GM11168 (cell line): ENCODE results near the gene CASP10.

ENCODE experiments used
- in situ Hi-C: fragments of 300-500 bp; cut with MboI; formaldehyde crosslinking; loops from one replicate; pipeline ENCODE4 v1.12.0; 2022; ENCODE audit warnings: low sequenced_read_pairs; ENCODE audit not compliant: unreplicated experiment

CASP10 gene

DNA sequence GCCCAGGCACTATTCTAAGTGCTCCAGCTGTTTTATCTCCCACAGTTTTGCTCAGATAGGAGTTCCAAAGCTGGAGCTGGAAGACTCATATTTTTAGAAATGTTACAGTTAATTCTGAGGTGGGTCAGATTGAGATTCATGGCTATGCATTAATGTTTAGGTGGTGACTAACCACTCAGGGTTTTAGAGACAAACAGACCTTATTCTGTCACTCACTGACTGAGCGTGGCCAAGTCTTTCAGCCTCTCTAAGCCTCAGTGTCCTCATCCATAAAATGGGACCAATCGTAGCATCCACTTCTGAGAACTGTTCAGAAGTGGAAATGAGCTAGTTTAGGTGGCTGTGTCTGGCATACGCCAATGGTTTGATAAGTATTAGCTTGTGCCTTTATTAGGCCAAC is 73.1 kb downstream of the CASP10 start:
- in situ Hi-C loops = loop anchor here (5.0 kb wide), 1 partner anchor 106 kb away; no protein-coding TSS in a partner anchor

DNA sequence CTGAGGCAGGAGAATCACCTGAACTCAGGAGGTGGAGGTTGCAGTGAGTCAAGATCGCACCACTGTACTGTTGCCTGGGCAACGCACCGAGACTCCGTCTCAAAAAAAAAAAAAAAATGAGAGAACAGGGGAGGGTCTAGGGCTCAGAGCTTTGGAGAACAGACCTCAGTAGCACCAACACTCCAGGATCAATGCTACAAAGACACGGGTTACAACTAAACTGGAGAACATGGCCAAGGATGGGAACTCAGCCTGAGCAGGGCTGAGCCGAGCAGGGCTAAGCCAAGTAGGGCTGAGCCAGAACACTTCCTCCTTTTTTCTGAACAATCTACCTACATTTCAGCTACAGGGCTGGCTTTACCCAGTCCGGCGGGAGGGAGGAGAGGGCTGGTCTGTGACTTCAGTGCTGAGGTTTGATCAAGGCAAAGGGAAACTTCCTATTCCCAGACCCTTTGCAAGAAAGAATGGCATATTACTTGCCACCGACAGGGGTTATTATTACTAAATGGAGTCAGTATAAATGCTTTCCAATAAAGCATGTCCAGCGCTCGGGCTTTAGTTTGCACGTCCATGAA is 74.5 kb downstream of the CASP10 start:
- in situ Hi-C loops = loop anchor here (5.0 kb wide), 1 partner anchor 105 kb away; no protein-coding TSS in a partner anchor

DNA sequence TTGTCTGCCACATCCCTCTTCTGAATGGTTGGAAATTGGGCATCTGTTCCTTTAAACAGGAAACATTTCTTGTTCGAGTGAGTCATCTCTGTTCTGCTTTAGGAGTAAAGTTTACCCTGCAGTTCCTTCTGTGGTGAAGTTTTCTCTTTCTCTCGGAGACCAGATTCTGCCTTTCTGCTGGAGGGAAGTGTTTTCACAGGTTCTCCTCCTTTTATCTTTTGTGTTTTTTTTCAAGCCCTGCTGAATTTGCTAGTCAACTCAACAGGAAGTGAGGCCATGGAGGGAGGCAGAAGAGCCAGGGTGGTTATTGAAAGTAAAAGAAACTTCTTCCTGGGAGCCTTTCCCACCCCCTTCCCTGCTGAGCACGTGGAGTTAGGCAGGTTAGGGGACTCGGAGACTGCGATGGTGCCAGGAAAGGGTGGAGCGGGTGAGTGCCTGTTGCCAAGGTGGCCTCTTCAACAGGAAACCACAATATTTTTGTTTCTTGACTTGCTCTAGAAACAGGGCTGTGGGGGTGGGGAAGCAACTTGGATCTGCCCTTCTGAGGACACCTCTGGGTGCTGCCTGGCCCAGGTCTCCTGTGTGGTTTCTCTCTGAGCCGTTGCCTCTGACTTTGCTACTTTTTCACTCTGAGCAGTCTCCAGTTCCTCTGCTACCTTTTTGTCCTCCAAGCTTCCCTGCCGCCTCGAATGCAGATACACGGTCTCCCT is 75.2 kb downstream of the CASP10 start:
- in situ Hi-C loops = loop anchor here (5.0 kb wide), 1 partner anchor 104 kb away; no protein-coding TSS in a partner anchor

DNA sequence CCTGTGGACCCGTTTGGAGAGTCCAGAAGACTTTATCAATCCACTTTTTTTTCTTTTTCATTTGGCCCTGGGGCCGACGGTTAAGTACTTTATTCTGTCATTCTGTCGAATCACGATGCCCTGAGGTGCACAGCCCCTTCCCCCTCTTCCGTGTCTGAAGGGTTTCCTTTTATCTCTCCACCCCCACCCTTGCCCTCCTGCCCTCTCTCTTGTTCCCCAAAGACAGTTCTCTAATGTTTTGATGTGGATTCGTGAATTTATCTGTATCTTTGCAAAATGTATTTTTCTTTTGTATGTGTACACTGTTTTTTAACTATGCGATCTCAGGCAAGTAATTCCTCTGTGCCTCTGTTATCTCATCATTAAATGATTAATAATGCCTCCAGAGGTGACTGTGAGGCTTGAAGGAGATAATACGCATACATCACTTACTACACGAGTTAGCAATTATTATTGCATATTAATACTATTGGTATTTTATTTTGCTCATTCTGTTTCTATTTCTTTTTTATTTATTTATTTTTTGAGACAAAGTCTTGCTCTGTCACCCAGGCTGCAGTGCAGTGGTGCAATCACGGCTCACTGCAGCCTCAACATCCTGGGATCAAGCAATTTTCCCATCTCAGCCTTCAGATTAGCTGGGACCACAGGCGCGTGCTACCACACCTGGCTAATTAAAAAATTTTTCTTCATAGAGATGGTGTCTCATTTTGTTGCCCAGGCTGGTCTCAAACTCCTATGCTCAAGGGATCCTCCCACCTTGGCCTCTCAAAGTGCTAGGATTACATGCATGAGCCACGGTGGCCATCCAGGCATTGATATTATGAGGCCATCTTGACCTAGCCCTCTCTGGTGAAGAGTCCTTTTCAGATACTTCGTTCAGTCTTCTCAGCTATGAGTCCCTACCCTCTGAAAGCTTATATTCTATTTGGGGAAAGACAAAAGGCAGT is 76.0 kb downstream of the CASP10 start:
- in situ Hi-C loops = loop anchor here (5.0 kb wide), 1 partner anchor 103 kb away; no protein-coding TSS in a partner anchor

DNA sequence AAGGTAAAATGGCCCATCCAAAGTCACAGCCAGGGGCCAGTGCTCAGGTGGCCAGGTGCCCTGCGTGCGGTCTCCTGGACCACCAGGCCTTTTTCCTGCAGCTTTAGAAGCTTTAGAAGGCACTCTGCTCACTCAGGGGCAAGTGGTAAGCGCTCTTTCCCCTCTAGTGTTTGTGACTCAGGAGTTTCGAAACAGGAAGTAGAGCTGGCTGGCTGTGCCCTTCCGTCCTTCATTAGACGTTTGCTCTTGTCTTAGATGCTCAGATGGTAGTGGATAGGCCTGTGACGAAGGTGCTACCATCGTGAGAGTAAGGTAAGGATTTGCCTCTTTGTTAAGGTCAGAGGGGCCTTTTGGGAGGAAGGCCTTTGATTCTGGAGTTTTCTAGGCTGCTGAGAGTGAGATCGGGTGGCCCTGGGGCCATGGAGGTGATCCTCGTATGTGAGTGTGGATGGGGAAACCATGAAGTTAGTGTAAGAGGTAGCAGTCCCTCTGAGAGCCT is 77.4 kb downstream of the CASP10 start, which contains the start of gene CASP8:
Gene CASP8 (plus strand): TSS at position 235 of the 499 bp plus-strand sequence. CDS start 5,951 bp downstream, outside the sequence.
- in situ Hi-C loops = no loop called here

DNA sequence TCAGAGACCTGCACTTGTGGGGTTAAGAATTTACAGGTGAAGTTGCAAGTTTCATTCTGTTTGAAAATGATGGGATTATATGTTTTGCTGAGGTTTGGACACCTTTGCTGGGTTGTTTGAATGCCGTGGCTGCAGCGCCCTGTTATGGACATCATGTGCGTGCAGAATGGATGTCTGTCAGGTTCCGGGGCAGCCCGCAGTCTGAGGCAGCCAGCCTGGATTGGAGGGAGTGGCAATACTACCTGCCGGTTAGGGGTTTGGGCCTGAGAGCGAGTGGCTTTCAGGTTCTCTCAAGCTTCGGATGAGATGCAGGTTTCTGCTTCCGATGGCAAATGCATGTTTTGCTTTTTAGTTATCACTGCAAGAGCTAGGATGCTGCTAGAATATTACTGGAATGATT is 78.5 kb downstream of the CASP10 start:
- in situ Hi-C loops = no loop called here

DNA sequence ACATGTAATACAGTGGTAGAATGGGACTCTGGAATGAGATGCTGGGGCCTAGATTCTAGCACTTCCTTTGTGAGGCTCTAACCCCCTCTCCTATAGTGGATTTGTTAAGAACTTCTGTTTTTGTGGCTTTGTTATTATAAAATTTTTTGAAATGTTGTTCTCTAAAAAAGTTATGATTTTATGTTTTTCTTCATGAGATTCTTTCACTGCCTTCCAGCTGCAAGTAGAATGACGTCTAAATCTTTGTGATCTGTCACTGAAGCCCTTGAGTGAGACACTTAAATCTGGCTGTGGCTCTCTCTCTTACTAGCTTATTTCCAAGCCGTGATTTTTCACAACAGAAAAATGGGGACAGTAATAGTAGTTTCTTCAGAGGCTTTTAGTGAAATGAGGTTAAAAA is 79.0 kb downstream of the CASP10 start:
- in situ Hi-C loops = no loop called here

DNA sequence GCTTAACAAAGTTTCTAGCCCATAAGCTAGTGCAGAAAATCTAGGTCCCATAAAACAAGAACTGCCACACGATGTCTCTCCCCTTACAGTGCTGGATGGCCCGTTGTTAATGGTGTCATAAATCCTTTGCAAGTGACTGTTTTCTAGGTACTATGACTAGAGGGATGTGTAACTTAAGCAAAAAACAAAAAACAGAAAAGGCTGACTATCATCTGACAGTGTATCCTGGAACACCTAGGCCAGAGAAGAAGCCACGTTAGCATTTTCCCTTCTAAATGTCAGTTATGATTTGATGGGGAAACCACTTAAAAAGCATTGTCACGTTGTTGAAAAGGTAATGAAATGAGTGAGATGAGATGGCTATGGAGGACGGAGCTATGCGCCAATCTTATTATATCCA is 79.8 kb downstream of the CASP10 start:
- in situ Hi-C loops = no loop called here

DNA sequence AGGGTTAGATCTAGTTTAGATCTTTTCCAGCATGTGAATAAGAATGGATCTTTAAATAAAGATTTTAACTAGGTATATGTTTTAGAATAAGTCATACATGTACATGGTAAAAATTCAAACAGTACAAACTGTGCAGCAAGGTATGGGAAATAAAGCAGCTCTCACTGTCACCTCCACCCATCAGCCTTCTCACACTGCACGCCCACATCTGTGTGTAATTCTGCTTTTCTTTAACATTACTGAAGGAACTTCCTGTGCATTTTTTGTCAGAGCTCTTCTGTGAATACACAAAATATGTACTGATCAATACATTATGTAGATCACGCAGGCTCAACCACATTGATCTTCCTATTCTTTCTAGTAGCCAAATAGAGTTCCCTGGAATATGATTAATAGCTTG is 80.8 kb downstream of the CASP10 start:
- in situ Hi-C loops = no loop called here

DNA sequence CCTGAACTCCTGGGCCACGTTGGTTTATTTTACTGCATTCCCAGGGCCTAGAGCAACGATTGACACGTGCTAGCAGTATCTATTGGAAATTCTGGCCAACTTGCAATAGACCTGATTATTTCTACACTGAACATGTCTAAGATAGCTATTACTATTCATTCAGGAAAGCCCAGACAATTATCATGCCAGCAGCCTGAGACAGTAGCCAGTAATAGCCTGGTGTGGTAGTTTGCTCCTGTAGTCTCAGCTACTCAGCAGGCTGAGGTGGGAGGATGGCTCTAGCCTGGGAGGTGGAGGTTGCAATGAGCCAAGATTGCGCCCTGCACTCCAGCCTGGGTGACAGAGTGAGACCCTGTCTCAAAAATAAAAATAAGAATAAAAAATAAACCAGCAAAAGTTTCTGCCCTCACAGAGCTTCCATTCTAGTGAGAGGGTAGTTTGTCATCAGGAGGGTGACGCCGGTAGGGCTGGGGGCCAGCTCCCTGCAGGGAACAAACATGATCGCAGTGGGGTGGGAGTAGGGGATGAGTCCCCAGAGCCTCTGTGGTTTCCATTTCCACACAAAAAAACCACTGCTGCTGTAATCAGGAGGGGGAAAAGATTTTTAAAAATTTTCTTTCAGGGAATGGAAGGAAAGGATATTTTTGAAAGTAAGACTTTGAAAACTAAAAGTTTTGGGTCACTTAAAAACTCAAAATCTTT is 81.7 kb downstream of the CASP10 start:
- in situ Hi-C loops = no loop called here

DNA sequence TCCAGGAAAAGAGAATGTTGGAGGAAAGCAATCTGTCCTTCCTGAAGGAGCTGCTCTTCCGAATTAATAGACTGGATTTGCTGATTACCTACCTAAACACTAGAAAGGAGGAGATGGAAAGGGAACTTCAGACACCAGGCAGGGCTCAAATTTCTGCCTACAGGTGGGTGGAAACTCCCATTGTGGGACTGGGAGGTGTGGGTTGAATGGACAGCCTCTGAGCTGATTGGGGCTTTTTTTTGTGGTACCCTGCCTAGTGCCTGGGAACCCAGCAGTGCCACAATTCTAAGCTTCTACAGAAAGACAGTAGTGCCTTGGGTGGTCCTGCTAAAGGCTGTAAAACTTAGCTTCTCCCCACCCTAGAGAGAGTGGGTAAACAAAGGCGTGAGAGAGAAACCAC is 83.7 kb downstream of the CASP10 start:
- in situ Hi-C loops = no loop called here

DNA sequence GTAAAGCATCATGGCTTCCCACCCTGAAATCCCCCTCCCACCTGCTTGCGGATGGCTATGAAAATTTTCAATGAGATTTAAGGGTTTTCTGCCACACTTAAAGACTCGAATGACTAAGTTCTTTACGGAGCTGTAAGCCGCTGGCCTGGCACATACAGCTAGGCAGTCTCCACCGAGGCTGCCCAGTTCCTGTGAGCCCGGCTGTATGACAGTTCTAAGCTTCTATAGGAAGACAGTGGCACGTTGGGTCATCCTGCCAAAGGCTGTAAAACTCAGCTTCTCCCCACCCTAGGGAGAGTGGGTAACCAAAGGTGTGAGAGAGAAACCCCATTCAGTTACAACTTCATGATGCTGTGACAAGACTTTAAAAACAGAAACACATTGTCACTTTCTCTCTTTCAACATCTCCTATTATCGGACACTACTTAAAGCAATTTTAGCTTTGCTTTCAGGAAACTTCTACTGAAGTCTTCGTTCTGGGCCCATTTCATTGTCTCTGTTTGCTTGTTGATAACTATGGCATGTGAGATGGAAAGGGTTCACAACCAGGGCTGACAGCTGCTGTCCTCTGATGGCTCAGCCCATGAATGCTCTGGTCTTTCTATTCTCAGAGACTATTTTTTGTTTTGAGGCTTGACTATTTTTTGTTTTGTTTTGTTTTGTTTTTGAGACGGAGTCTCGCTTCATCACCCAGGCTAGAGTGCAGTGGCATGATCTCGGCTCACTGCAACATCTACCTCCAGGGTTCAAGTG is 84.5 kb downstream of the CASP10 start:
- in situ Hi-C loops = no loop called here

DNA sequence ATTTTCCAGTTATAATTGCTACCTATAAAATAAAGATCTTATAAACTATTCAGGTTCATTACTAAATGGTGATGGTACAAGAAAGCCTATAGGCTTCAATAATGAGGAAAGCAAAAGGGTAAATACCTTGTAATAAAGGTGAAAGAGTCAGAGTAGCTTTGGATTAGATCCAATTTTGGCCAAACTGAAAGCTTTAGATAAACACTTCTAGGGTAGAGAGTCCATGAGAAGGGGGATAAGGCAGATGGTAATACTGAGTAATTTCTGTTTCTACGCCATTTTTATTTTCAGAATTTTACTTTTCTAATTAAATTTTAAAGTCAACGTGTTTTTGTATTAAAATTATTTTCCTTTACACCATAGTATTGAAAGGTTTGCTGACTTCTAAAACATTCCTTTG is 86.8 kb downstream of the CASP10 start:
- in situ Hi-C loops = no loop called here

DNA sequence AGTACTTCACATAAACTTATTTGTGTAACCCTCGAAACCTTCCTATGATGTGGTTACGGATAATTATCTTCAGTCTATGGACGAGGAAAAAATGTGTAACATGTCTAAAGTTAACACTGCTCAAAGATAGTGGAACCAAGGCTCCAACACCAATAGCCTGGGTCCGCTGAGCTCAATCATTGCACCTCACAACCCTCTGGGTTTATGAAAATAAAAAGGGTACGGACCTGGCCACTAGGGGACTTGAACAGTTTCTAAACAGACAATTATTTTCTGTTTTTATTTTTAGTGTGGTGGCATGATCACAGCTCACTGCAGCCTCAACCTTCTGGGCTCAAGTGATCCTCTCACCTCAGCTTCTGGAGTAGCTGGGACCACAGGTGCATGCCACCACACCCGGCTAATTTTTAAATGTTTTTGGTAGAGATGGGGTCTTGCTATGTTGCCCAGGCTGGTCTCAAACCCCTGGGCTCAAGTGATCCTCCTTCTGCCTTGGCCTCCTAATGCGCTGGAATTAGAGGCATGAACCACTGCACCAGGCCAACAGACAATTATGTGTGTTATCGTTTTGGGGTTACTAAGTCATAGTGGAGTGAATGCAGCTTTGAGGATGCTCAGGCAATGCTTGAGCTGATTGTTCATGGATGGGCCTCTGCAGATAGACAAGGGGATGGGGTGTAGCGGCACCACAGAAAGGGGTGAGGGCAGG is 87.5 kb downstream of the CASP10 start:
- in situ Hi-C loops = no loop called here

DNA sequence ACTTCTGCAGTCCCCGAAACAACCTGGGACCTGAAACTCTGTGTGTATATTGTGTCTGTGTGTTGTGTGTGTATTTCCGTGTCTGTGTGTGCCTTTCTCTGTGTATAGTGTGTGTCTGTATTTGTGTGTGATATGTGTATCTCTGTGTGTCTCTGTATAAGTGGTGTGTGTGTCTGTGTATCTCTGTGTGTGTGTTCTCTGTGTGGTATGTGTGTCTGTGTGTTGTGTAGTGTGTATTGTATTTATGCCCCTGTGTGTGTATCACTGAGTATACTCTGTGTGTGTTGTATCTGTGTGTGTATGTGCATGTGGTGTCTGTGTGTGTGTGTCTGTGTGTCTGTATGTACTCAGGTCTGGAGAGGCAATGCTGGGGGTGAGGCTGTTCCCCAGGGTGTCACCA is 89.0 kb downstream of the CASP10 start:
- in situ Hi-C loops = no loop called here

DNA sequence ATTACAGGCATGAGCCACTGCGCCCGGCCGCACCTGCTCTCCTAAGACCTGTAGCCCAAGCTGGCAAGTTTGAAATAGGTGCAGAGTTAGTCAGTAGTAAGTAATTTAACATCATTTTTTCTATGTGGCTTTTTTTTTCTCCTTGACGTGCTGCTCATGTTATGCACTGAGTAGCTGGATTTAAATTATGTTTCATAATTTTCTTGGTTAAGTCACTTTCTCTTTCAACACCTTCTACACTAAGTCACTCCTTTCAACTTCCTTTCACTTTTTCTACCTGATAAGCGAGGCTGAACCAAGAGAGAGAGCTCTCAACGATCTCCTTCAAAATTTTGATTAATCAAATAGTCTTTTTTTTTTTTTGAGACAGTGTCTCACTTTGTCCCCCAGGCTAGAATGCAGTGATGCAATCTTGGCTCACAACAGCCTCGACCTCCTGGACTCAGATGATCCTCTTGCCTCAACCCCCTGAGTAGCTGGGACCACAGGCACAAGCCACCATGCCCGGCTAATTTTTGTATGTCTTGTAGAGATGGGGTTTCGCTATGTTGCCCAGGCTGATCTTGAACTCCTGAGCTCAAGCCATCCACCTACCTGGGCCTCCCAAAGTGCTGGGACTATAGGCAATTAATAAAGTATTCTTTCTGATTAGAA is 90.5 kb downstream of the CASP10 start:
- in situ Hi-C loops = no loop called here

DNA sequence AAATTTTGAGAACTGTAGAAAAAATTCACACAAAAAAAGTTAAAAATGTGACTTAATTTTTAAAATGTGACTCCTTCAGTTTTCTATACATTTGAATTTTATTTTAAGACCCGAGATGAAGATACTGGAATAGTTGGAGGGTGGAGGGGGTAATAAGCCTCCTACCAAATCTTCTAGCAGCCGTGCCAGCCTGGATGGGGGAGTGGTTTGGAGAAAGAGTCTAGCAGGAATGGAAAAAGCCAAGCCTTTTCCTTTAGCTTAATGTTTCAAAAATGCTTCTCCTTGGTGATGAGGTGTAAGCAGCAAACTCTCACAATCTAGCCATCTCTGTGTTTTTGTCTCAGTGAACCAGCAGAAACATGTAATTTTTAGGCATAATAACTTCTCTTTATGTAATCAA is 92.1 kb downstream of the CASP10 start:
- in situ Hi-C loops = no loop called here

DNA sequence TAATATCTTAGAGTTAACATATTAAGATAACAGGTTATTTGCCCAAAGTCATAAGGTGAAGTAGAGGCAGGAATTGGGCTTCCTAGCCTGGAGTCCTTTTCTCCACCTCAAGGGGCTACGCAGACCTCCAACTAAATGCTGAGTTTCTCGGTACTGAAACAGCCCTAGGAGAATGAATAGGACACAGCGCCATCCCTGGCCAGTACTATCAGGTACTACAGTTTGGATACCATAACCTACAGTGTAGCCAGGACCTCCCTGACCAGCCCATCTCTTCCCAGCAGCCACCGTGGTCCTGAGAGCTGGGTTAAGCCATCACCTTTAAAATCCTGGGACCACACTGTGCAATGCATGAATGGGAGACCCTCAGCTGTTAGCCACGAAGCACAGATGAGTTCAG is 93.0 kb downstream of the CASP10 start:
- in situ Hi-C loops = no loop called here
